ENCODE measurements around the gene ADRA2A. TPM values are rescaled to one million over a fixed set of nuclear protein-coding genes. Genes with fewer than 3 reads are reported as not detected.

The ADRA2A gene
- total and polyA plus RNA-seq, 2 experiments from 2014 or later = 1.8 to 1.9 TPM

GRCh38 chr10:111116211-111116610, 39.4 kb downstream of the ADRA2A start:
- Histone ChIP-seq H2AFZ (no peak overlapping the region), H3K9me3 (ENCODE audit: low read depth) (no peaks in the 10 kb centered on the region), H3K27ac (no peak overlapping the region), H3K4me3 (no peak overlapping the region), H3K79me2 (no peaks in the 10 kb centered on the region), H3K36me3 (replicated peaks; ENCODE audit: insufficient read depth, low read depth) (no peaks in the 10 kb centered on the region), H3K4me1 (ENCODE audit: insufficient read depth) (no peaks in the 10 kb centered on the region), H3K4me2 (no peak overlapping the region), H3K9me2 (replicated peaks; ENCODE audit: insufficient read depth) (no peaks in the 10 kb centered on the region), H3K27me3 (no peaks in the 10 kb centered on the region), H4K20me1 (ENCODE audit: insufficient read depth, poor library complexity, severe bottlenecking) (no peaks in the 10 kb centered on the region)
- TF ChIP-seq EZH2 (IDR thresholded peaks at IDR 0.05; ENCODE audit: borderline replicate concordance) (no peak), EZH2phosphoT487 (IDR thresholded peaks at IDR 0.05; ENCODE audit: low read depth, severe bottlenecking, unreplicated experiment) (no peak)
- TF ChIP-seq, protein P1, sequence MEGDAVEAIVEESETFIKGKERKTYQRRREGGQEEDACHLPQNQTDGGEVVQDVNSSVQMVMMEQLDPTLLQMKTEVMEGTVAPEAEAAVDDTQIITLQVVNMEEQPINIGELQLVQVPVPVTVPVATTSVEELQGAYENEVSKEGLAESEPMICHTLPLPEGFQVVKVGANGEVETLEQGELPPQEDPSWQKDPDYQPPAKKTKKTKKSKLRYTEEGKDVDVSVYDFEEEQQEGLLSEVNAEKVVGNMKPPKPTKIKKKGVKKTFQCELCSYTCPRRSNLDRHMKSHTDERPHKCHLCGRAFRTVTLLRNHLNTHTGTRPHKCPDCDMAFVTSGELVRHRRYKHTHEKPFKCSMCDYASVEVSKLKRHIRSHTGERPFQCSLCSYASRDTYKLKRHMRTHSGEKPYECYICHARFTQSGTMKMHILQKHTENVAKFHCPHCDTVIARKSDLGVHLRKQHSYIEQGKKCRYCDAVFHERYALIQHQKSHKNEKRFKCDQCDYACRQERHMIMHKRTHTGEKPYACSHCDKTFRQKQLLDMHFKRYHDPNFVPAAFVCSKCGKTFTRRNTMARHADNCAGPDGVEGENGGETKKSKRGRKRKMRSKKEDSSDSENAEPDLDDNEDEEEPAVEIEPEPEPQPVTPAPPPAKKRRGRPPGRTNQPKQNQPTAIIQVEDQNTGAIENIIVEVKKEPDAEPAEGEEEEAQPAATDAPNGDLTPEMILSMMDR (IDR thresholded peaks at IDR 0.05; ENCODE audit: poor library complexity) = no peak
- DNase-seq (ENCODE audit: low spot score) = no peak
- 88% methylated on average over 9 of the region's 9 CpGs for WGBS (ENCODE audit: low lambda C conversion rate, missing lambda C conversion rate)

DNA sequence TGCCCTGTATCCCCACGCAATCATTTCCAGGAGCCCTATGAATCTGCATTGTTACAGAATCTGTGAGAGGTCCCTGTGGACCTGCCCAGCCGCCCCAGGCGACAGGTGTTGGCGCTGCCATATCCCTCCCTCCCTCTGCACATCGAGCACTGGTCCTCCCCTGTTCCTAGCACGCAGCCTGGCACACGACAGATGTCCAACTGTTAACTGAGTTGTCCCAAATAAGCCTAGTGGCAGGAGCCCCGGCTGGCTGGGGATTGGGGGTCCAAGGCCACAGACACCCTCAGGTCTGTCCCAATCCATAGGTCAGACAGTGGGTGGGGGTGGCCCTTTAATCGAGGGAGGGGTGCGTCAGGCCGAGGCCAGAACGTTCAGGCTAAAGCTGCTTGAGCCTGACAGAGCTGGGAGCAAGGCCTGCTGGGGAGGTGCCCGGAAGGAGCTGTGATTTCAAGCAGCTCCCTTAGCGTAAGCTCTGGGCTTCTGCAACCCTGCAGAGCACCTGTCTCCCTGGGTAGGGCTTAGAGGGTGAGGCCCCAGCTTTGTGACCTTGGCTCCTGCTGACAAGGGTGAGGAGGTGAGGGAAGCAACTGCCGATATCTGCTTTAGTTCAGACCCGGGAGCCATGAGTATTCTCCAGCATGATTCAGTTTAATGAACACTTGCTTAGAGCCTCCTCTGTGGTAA, 40.1 kb downstream of the ADRA2A start:
- 88% methylated on average over 16 of the region's 16 CpGs for WGBS (ENCODE audit: low lambda C conversion rate, missing lambda C conversion rate)
- Histone ChIP-seq H3K9me3 (ENCODE audit: low read depth) (no peaks in the 10 kb centered on the region), H2AFZ (no peak overlapping the region), H3K36me3 (replicated peaks; ENCODE audit: insufficient read depth, low read depth) (no peaks in the 10 kb centered on the region), H4K20me1 (ENCODE audit: insufficient read depth, poor library complexity, severe bottlenecking) (no peaks in the 10 kb centered on the region), H3K27me3 (peaks cover 4% of the 10 kb centered on the region), H3K9me2 (replicated peaks; ENCODE audit: insufficient read depth) (no peaks in the 10 kb centered on the region), H3K4me1 (ENCODE audit: insufficient read depth) (no peaks in the 10 kb centered on the region), H3K79me2 (no peaks in the 10 kb centered on the region), H3K4me2 (no peak overlapping the region), H3K4me3 (no peak overlapping the region), H3K27ac (no peak overlapping the region)
- no peak for TF ChIP-seq EZH2 (IDR thresholded peaks at IDR 0.05; ENCODE audit: borderline replicate concordance)
- TF ChIP-seq, protein P1 (IDR thresholded peaks at IDR 0.05; ENCODE audit: poor library complexity) = no peak
- no peak for TF ChIP-seq EZH2phosphoT487 (IDR thresholded peaks at IDR 0.05; ENCODE audit: low read depth, severe bottlenecking, unreplicated experiment)
- DNase-seq (ENCODE audit: low spot score) = no peak

GRCh38 chr10:111117528-111118277, 40.9 kb downstream of the ADRA2A start:
- H3K4me1 ChIP-seq (ENCODE audit: insufficient read depth) = no peaks in the 10 kb centered on the region
- WGBS (ENCODE audit: low lambda C conversion rate, missing lambda C conversion rate) = 84% methylated on average over 8 of the region's 8 CpGs
- no peaks in the 10 kb centered on the region for H3K79me2 ChIP-seq
- H3K4me2 ChIP-seq = no peak overlapping the region
- H3K27ac ChIP-seq = no peak overlapping the region
- no peak for TF ChIP-seq EZH2 (IDR thresholded peaks at IDR 0.05; ENCODE audit: borderline replicate concordance)
- TF ChIP-seq, protein P1 (IDR thresholded peaks at IDR 0.05; ENCODE audit: poor library complexity) = no peak
- no peak for TF ChIP-seq EZH2phosphoT487 (IDR thresholded peaks at IDR 0.05; ENCODE audit: low read depth, severe bottlenecking, unreplicated experiment)
- H3K27me3 ChIP-seq = peaks cover 6% of the 10 kb centered on the region
- no peaks in the 10 kb centered on the region for H3K9me2 ChIP-seq (replicated peaks; ENCODE audit: insufficient read depth)
- H2AFZ ChIP-seq = no peak overlapping the region
- no peaks in the 10 kb centered on the region for H3K36me3 ChIP-seq (replicated peaks; ENCODE audit: insufficient read depth, low read depth)
- H3K4me3 ChIP-seq = no peak overlapping the region
- no peaks in the 10 kb centered on the region for H4K20me1 ChIP-seq (ENCODE audit: insufficient read depth, poor library complexity, severe bottlenecking)
- no peaks in the 10 kb centered on the region for H3K9me3 ChIP-seq (ENCODE audit: low read depth)
- DNase-seq (ENCODE audit: low spot score) = no peak
